Cardiac septum (tissue), 1 donor: Measurements from ENCODE around the gene ELOVL5. TPM values are rescaled to one million over a fixed set of nuclear protein-coding genes. Genes with fewer than 3 reads are reported as not detected.
"Not testable (repeated sequence)": the region's sequence is repeated elsewhere in the genome, so short reads cannot be mapped to it uniquely, and the experiment has no call there.

Experiments used
- DNase-seq: peaks from one replicate; pipeline ENCODE4 v3.0.0-alpha.2; 2020; ENCODE audit warnings: low spot score
- intact Hi-C: fragments of 100-400 bp; cut with DNase I; formaldehyde crosslinking; loops from one replicate; pipeline ENCODE4 v1.14.0; 2022
- total RNA-seq: library from RNA; stranded (reverse); fragmentation: NEBNext Ultra II Directional; extraction: Animal tissue kit (Norgen Biotek cat#: 25700); gene quantifications from one replicate; pipeline ENCODE4 v1.2.1, GENCODE V29; 2021
- donor health status: DM: no; HTN: no; CAD: no.

Gene ELOVL5
- total RNA-seq, 1 donor from 2014 or later, result 37.6 TPM

DNA sequence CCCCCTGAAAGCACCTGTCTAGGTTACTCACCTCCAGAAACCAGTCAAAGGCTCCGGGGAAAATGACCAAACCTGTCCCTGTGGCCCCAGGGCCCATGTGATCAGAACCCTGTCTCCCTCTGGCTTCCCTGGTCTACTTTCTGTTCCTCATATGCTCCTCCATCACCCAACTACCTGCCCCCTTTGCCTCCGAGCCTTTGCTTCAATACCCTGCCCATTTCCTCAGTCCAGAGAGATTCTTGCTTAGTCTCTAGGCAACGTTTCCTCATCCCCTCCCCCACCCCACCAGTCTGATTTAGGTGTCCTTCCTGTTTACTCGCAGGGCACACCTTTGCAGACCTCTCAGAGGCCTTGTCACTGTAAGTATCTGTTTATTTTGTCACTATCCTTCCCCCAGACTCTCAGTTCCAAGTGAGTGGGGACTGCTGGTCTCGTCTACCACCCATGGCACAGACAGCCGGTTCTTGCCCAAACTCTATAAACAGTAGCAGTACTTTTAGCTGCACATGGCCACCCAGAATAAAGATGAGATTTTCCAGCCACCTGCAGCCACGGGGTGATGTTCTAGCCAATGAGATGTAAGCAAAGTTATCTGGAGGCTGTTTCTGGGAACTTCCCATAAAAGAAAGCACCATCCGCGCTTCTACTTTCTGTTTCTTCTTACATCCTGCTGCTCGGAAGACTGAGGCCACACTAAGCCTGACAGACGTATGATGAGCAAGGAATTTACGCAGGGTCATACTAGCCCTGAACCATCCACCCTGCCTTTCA is 13.3 kb downstream of the ELOVL5 start:
- peak; percentile 79 for DNase-seq
- intact Hi-C loops, result no loop called here

DNA sequence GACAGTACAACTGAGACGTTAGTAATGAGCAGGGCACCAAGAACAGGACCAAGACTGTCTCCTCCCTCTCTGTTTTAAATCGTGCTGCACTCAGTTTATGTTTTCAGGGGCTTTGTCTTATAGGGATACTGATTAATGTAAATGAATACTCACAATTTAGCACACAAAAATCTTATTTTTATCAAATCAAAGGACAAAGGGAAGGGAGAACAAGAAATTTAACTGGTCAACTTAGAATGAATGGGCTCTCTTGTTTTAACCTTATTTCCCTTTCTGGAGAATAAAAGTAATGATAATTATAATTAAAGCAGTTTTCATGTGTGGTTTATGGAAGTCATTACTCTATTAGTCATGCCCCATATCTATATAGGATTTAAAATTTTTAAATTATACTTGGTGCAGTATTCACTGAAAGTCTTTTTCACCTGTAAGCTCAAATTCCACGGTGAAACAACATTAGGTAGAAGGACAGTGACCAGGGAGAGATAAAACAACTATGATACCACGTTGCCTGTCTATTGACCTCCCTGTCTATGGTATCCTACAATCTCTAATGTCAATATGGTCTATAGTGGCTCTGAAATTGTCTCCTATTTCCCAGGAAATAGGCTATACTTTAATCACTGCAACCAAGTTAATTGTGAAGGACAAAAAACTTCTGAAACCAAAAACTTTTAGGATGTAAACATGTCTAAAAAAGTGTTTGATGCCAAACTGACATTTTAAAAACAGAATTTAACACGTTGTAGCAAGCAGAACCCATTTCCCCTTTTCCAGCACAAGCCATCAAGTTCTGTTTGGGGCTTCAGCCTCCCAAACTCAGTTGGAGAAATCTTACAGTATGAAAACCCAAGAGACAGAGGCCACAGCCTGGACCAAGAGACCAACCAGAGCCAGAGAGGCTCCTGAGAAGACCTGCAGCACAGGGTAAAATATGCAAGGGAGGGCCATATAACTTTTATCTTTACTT is 15.0 kb downstream of the ELOVL5 start:
- DNase-seq, result no peak
- intact Hi-C loops, result no loop called here

DNA sequence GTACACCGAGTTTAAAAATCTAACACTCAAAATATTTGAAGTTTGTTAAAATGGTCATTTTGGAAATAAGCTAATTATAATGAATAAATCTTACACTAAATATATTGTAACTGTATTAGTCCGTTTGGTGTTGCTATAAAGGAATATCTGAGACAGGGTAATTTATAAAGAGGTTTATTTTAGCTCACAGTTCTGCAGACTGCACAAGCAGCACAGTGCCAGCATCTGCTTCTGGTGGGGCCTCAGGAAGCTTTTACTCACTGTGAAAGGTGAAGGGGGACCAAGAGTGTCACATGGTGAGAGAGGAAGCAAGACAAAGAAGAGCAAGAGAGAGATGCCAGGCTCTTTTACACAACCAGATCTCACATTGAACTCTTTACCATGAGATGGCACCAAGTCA is 17.1 kb downstream of the ELOVL5 start:
- intact Hi-C loops, result no loop called here
- DNase-seq, result no peak

DNA sequence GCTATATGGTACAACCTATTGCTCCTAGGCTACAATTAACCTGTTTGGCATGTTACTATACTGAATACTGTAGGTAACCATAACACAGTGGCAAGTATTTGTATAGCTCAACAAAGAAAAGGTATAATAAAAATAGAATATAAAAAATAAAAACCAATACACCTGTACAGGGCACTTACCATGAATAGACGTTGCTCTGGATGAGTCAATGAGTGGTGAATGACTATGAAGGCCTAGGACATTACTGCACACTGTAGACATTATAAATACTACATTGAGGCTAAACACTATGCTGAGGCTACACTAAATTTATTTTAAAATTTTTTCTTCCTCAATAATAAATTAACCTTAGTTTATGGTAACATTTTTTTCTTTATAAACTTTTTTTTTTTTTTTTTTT is 18.6 kb downstream of the ELOVL5 start:
- intact Hi-C loops, result no loop called here
- DNase-seq, result no peak

DNA sequence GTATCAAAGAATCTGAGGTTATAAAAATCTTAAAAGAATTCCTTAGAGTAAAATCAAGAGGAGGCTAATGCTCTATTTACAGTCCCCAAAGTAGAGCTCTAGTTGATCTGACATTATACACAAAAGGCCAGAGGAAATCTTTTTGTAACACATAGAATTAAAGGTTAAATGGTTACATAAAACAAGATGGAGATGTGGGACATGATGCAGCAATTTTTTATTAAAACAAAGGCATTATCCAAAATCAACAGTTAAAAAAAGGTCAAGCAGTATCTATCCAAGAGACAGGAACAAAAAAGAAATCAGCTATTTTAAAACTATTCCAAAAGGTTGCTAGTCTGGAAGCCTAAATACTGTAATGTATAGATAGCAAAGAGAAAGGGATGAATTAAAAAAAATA is 20.4 kb downstream of the ELOVL5 start:
- DNase-seq, result no peak
- intact Hi-C loops, result no loop called here

DNA sequence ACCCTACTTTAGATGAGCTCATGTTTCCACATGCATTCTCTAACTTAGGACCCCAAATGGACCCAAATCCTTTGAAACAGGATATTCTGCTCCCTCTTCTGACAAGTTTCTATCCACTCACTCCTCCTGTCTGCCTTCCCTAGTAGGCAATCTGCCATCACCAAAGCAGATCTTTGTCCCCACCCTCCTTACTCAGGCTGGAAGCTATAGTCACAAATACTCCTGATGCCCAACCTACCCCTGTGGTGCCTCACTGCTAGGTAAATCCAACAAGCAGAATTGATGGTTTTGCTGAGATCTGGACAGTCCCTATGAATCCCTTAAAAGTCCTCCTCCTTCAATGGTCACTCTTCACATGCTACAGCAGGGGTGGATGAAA is 21.7 kb downstream of the ELOVL5 start:
- no peak for DNase-seq
- intact Hi-C loops, result no loop called here

DNA sequence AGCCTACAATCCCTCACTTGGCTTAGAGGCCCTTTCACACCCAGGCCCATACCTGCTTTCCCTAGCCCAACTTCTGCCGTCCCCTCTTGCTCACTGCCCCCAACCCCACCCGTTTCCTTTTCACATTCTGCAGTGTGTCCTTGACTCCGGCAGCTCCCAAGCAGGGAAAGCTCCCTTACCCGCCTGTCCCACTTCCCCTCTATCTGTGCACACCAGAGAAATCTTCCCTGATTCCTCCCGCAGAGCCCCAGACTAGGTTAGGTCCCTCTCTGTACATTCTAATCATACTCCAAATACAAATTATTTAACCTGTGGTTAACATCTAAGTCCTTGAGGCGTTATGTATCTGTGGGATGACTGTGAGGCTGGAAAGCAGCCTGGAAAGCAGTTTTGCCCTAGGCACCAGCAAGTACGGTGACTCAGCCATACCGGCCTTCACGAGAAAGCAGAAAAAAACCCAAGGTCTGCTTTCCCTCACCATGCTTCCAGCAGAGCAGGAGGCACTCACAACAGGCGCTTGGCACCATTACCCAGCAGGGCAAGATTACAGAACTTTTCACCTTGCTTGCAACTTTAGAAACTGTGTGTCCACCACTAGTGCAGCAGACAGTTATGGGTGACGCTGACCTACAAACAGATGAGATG is 22.3 kb downstream of the ELOVL5 start:
- DNase-seq, result no peak
- intact Hi-C loops, result no loop called here

DNA sequence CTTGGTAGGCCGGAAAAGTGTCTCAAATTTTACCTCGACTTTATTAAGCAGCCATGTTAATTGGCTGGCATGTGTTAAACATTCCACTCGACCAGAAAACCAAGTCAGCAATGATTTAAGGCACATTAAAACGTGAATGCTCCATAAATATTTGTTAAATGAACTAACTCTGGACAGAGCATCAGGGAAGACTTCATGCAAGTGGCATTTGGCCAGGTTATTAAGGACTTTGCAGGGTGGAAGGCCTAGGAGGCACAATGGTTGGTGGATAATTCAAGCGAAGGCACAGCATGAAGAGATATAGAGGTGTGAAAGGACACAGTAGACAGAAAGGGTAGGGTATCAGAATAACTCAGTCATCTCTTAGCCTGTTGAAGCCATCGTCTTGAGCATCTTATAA is 23.0 kb downstream of the ELOVL5 start:
- intact Hi-C loops, result no loop called here
- no peak for DNase-seq

DNA sequence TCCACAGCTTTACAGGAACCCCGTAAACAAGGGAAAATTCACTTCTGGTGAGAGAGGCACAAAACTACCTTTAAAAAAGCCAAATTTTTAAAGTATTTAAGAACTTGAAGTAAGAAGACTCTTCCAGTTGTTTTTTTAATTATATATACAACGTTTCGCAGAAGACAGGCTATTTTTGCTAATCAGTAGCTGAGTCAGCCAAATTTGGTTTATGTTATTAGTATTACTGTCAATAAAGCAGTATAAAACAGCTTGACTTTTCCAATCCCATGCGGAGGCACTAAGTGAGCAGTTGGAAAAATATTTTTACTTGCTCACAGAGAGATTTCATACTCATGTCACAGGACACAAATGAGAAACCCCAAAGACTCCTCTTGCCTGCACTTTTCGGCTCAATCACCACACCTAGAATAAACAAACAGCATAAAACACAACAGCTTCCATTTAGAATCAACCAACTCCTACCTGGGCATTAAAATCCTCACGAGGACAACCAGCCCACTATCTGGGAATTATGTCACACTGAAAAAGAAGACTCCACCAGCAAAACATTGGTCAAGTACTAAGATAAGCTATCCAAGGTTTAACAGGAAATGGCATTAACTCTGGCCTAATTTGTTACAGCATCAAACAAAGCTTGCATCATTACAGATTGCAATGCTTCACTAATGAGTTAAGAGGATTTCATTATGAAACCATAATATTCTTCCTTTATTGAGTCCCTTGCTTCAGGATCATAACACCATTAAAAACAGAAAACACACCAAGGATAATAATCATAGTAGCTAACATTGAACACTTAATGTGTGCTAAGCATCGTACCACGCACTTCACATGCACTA is 26.3 kb downstream of the ELOVL5 start:
- no peak for DNase-seq
- intact Hi-C loops, result no loop called here

DNA sequence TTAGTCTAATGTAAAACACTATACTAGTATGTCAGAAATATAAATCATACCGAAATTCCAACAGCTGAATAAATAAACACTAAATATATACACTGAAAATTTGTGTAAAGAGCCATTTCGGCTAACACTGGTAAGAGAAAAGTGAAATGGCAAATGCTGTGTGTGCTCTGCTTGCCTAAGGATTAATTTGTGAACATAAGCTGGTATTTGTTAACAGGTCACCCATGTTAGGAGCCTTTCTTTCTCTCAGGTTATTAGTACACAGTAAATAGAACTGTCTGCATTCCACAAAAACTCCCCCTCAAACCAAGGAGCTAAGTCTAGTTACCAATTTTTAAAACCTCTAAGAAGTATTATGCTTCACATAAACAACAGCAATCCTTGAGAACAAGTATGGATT is 27.0 kb downstream of the ELOVL5 start:
- intact Hi-C loops, result no loop called here
- DNase-seq, result no peak

DNA sequence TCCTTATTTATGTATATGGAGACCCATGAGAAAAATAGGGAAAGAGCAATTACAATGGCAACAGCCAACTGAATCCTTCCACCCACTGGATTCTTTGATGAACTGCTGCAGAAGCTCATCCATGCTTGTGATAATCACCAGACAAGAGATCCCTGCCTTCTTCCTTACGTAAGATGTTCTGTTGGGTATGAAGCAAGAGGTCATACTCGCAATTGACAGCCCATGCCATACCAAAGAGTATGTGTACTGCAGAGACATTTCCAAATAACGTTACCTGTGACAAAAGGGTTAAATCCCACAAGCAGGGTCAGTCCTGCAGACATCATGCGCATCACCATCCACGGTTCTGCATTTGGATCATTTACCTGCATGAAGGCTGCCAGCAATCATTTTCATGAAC is 27.8 kb downstream of the ELOVL5 start:
- no peak for DNase-seq
- intact Hi-C loops, result no loop called here

DNA sequence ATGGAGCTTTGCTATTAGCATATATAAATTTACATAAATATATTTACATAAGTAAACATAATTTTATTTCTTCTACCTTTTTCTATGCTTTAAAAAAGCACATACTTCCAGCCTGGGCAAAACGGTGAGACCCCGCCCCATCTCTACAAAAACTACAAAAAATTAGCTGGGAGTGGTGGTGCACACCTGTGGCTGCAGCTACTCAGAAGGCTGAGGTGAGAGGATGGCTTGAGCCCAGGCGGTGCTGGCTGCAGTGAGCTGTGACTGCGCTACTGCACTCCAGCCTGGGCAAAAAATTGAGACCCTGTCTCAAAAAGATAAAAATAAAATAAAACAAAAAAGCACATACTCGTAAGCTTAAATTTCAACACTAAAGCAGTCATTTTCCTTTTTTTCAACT is 30.3 kb downstream of the ELOVL5 start:
- DNase-seq, result no peak
- intact Hi-C loops, result no loop called here

DNA sequence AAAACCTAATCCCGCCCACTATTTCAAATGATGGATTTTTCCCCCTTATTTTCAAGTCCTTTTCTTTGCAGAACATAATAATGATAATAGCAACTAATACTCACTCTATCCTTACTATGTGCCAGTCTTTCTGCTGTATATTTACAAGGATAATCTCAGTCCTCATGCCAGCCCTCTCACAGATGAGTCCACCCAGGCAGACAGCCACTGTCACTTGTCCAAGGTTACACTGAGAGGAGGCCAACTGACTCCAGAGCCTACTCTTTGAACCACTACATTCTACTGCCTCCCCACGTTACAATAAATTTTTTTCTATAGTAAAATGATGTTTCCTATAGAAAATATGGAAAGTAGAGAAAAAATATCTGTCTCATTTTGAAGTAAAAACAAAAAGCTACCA is 30.9 kb downstream of the ELOVL5 start:
- no peak for DNase-seq
- intact Hi-C loops, result no loop called here

DNA sequence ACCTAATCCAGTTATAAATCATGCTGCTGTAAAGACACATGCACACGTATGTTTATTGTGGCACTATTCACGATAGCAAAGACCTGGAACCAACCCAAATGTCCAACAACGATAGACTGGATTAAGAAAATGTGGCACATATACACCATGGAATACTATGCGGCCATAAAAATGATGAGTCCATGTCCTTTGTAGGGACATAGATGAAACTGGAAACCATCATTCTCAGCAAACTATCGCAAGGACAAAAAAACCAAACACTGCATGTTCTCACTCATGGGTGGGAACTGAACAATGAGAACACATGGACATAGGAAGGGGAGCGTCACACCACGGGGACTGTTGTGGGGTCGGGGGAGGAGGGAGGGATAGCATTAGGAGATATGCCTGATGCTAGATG is 31.5 kb downstream of the ELOVL5 start:
- intact Hi-C loops, DNase-seq: not testable (repeated sequence)

DNA sequence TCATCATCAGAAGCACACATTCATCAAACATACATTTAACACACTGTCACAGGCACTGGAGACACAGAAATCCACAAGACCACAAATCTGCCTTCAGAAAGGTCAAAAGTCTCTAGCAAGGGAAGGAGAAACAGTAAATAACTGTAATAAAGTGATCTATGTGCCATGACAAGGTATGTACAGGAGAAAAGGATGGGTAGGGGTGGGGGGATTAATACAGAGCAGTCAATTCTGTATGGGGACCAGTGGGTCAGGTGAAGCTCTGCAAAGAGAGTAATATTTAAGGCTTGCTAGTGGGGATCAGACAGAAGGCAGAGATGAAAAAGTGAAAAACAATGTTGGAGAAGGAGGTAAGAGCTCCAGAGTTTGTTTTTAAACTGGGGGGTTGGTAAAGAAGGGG is 32.6 kb downstream of the ELOVL5 start:
- intact Hi-C loops, result no loop called here
- DNase-seq, result no peak

DNA sequence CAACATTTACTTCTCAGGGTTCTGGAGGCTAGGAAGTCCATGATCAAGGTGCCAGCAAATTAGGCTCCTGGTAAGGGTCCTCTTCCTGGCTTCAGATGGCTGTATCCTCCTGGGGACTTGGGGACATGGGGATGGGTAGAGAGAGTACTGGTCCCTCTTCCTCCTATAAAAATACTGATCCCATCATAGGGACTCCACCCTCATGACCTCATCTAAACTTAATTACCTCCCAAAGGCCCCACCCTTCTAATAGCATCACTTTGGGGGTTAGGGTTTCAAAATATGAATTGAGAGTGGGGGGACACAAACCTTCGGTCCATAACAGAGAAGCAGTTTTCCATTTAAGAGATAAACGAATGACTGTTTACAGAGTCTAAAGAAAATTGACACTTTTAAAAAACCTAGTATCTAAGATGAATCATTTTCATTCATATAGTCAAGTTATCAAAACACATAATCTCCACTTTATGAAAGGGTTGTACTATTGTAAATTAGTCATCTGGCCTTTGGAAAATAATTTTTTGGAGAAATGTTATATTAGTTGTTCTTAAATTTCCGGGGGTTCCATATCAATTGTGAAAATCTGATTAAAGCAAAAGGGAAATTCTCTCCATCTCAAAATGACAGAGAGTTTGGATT is 33.5 kb downstream of the ELOVL5 start:
- DNase-seq, result no peak
- intact Hi-C loops, result no loop called here

DNA sequence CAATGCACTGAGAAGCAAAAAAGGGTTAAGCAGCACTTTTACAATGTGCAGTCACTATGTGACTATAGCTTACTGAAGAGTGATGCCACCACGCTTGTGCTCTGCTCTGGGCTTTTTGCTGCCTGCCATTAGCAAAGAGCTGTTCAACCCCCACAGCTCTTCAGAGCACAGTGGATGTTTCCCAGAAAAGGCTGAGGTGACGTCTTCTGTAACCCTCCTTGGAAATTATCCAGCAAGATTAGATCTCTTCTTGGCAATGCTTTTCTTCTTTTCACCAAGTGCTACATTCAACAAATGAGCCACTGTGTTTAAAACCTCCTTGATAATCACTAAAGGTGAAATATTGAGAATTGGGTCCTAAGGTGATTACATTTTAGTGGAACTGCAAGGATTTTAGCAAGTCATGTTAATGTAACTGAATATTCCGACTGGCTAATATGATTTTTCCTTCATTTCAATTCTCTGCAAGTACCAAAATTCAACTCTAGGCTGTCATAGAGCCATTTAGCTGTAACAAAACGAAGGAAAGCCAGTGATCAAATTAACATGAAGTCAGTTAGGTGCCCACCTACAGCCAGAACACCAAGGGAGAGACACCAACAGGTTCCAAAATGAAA is 34.9 kb downstream of the ELOVL5 start:
- intact Hi-C loops, result no loop called here

DNA sequence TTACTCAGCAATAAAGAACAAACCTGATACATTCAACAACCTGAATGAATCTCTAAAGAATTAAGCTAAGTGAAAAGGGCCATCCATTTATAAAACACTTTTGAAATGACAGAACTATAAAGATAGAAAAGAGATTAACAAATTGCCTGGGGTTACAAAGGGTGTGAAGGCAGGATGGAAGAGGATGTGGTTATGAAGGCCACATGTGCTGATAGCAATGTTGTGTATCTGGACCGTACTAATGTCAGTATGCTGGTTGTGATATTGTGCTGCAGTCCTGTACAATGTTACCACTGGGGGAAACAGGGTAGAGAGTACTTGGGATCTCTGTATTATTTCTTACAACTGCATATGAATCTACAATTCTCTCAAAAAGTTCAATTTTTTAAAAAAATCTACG is 36.4 kb downstream of the ELOVL5 start:
- no peak for DNase-seq
- intact Hi-C loops, result no loop called here

More for the DNA sequence above, 34.9 kb downstream of the ELOVL5 start:
- DNase-seq, result no peak

DNA sequence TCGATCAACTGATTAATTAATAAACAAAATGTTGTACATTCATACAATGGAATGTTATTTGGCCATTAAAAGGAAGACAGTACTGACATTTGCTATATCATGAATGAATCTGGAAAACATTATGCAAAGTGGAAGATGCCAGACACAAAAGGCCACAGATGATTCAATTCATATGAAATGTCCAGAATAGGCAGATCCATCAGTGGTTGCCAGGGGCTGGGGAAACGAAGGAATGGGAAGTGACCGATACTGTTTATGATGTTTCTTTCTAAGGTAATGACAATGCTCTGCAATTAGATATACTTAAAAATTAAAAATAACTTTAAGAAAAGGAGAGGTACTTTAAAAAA is 37.2 kb downstream of the ELOVL5 start:
- intact Hi-C loops, result no loop called here
- DNase-seq, result no peak
